Activated gamma-delta T cell treated with anti-CD3 and anti-CD28 coated beads, Interleukin-2, amount 50 U/mL, for 16 hours (primary cell): Measurements from ENCODE around the gene IFITM10.
A peak's percentile ranks its signal among the peaks of the same experiment; 100 is the strongest.
"Not testable (repeated sequence)": the region's sequence is repeated elsewhere in the genome, so short reads cannot be mapped to it uniquely, and the experiment has no call there.

ENCODE experiments used
- DNase-seq: peaks from one replicate; pipeline ENCODE4 v3.0.0-alpha.2; 2020; ENCODE audit warnings: low read depth

The IFITM10 gene

DNA sequence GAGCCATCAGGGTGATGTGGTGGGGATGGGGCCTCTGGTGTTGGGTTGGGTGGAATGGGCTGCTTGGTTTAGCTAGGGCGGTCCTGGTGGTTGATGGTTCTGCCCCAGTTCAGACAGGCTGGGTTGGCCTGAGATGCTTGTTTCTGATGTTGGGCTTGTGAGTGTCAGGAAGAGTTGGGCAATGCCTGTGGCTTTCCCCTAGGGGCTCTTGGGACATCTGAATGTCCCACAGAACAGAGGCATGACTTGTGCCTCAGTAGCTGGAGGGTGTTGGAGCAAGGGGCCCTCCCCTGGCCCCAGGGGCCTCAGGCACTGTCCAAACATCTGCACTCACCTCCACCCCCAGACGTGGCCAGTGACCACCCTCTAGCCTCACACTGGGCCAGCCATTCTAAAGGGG, 27.3 kb upstream of the IFITM10 start:
- DNase-seq = no peak

DNA sequence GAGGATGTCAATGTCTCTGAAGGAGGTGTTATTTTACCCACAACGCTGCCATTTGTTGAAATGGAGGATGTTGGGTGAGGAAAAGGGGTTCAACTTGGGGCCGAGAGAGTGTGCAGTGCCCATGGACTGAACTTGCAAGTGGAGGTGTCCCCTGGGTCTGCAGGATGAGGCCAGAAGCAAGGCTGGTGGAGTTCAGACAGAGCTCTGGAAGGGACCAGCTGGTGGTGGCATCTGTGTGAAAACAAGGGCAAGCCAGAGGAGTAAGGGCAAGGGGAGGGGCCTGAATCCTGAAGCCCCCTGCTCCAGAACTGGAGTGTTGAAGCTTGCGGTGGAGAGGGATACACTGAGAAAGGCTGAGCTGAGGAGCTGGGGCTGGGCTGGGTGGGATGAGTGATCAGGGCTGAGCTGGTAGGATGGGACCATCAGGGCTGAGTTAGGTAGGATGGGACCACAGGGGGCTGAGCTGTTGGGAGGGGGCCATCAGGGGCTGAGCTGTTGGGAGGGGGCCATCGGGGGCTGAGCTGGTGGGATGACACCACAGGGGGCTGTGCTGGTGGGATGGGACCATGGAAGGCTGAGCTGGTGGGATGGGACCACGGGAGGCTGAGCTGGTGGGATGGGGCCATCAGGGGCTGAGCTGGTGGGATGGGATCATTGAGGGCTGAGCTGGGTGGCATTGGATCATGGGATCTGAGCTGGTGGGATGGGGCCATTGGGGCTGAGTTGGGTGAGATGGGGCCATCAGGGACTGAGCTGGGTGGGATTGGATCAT, 26.7 kb upstream of the IFITM10 start:
- DNase-seq = no peak

DNA sequence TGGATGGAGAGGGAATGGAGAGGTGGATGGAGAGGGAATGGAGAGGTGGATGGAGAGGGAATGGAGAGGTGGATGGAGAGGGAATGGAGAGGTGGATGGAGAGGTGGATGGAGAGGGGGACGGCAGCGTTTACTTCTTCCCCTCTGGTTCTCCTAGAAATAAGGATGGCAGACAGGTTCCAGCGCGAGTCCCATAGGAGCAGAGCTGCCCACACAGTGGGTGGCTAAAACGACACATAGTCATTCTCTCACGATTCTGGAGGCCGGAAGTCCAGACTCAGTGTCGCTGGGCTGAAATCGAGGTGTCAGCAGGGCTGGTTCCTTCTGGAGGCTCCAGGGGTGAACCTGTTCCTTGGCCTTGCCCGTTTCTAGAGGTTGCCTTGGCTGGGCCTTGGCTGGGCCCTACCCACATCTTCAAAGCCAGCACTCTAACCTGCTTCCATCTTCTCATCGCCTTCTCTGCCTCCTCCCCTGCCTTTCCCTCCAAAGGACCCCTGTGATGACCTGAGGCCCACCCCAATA, 26.0 kb upstream of the IFITM10 start:
- no peak for DNase-seq

DNA sequence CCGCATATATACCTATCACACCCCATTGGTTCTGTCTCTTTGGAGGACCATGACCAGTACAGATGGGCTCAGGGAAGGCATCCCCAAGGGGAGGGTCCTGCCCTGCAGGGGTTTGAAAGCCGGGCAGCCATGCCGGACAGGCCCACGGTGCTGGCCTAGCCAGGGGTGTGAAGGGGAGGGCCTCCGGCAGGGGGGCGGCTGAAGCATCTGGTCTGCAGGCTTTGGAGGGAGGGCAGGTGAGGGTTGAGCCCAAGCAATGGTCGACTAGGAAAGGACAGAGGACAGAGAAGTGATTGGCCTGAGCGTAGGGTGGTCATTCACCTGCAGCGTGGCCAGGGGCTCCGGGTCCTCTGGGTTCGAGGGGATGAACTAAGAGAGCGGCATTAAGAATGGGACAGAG, 24.5 kb upstream of the IFITM10 start:
- no peak for DNase-seq

DNA sequence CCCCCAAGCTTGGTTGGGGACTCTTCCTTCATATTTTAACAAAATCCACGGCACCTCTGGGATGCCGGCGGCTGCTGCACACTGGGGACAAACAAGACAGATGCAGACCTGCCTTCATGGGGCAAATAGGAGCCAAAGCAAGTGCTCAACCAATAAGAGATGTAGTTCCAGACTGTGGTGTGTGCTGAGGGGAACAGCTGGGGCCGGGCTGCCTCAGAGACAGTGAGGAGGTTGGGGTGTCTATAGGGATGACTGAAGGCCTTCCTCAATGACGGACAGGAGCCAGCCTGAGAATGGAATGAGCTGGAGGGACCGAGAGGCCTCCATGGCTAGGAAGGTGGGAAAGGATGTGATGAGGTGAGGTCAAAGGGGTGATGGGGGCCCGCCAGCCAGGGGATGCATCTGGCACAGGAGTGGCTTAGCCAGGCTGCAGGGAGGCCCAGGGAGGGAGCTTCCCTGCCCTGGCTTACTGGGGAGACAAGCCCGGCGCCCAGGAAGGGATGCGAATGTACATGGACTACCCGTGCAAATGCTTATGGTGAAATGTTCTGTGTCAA, 23.7 kb upstream of the IFITM10 start:
- DNase-seq = no peak

DNA sequence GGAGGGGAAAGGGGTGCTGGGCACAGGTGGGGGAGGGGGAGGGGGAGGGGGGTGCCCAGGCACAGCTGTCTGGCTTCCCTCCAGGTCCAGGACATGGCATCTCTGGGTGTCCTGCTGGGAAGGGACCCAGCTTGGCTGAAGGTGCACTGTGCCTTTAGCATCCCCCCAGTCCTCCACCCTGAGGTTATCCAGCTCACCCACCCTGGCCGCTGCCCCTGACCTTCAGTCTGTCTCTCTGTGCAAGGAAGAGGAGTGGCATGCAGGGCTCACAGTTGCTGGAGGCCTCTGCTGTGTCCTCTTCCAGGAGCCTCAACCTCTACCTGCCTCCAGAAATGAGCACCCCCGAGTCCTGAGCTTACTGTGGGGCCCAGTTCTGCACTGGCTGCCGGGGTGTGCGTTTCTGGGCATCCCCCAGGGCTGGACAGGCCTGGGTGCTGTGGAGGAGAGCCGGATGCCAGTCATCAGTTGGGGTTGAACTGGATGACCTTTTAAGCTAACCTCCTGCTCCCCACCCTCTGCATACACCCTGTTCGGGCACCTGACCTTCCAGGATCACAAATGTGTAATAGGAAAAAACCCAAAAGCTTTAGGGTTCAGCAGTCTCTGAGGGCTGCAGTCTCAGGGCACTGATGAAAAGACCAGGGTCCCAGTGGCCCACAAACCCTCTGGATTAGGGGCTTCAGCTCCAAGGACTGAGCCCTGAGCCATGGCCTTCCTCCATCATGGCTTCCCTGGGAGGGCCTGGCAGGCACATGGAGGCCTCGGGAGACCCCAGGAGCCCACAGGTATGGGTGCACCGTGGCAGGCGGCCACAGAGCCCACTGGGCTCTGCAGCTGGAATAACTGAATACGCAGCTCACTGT, 23.0 kb upstream of the IFITM10 start:
- no peak for DNase-seq

DNA sequence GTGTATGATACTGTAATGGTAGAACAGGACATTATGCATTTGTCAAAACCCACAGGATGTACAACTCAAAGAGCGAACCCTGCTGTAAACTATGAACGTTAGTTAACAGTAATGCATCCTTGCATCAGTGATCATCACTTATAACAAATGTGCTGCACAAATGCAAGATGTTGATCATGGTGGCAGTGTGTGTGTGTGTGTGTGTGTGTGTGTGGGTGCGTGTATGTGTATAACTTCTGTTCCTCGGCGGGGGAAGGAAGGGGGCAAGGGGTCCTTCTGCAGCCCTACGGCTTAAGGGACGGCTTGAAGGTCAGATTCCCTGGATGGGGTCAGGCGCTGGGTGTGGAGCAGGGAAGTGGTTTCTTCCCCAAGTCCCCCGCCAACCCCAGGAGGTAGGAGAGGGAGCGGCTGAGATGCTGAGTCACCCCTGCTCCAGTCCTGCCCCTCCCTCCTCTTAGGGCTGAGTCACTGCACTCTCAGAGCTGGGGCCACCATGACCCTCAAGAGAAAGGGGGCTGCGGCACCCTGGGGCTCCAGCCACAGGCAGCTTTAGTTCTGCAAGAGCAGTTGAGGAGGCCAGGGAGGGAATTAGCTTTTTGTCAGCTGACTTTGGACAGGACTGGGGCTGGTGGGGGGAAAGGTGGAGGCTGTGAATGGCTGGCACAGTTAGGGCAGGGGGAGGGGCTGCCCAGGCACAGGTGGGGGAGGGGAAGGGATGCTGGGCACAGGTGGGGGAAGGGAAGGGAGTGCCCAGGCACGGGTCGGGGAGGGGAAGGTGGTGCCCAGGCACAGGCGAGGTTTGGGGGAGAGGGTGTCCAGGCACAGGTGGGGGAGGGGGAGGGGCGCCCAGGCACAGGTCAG, 22.1 kb upstream of the IFITM10 start:
- DNase-seq = peak; percentile 50

DNA sequence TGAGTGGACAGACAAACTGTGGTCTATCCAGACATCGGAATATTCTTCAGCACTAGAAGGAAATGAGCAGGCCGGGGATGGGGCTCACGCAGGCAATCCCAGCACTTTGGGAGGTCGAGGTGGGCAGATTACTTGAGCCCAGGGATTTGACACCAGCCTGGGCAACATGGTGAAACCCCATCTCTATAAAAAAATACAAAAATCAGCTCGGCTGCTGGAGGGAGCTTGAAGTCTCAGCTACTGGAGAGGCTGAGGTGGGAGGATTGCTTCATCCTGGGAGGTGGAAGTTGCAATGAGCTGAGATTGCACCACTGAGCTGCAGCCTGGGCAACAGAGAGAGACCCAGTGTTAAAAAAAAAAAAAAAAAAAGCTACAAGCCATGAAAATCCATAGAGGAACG, 21.3 kb upstream of the IFITM10 start:
- DNase-seq = no peak

DNA sequence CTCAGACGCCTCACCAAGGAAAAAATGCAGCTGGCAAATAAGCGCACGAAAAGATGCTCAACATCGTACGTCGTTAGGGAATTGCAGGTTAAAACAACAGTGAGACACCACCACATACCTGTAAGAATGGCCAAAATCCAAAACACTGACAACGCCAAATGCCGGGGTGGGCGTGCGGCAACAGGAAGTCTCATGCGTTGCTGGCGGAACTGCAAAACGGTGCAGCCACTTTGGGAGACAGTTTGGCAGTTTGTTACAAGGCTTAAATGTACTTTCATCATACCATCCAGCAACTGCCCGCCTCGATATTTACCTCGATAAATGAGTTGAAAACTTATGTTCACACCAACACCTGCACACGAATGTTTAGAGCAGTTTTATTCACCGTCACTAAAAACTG, 20.9 kb upstream of the IFITM10 start:
- DNase-seq = no peak

DNA sequence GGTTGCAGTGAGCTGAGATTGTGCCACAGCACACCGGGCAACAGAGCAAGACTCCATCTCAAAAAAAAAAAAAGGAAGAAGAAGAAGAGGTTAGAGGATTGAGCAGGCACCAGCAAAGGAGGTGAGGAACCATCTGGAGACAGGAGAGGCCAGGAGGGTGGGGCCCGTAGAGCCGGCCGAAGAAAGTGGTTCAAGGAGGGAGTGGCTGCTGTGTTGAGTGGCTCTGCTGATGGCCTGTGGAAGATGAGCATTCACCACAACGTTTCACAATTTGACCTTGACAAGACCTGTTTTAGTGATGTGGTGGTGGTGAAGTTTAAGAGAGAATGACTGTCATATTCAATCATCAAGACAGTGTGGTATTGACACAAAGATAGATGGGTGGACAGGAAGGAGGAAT, 20.1 kb upstream of the IFITM10 start:
- DNase-seq = no peak

DNA sequence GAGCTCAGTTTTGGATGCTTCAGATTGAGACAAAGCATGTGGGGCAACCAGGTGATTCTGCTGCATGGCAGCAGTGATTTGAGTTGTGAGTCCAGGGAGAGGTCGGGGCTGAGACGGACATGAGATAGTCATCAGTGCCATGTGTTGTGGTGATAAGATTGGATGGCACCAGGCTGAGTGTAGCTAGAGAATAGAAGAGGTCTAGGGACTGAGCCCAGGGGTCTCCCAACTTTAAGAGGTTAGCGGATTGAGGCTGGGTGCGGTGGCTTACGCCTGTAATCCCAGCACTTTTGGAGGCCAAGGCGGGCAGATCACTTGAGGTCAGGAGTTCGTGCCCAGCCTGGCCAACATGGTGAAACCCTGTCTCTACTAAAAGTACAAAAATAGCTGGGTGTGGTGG, 19.7 kb upstream of the IFITM10 start:
- no peak for DNase-seq

DNA sequence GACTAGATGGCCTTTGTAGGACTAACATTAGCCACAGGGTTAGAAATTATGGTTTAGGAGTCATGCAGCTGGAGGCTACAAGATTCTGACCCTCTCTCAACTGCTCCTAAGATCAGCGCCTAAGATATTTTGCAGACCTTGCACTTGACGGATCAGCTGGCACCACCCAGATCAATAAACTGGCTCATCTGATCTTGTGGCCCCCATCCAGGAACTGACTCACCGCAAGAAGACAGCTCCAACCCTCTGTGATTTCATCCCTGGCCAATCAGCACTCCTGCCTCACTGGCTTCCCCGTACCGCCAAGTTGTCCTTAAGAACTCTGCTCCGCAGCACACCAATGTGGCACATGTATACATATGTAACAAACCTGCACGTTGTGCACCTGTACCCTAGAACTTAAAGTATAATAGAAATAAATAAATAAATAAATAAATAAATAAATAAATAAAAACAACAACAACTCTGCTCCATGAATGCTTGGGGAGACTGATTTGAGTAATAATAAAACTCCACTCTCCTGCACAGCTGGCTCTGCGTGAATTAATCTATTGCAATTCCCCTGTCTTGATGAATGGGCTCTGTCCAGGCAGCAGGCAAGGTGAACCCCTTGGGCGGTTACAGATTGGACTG, 19.0 kb upstream of the IFITM10 start:
- DNase-seq = not testable (repeated sequence)

DNA sequence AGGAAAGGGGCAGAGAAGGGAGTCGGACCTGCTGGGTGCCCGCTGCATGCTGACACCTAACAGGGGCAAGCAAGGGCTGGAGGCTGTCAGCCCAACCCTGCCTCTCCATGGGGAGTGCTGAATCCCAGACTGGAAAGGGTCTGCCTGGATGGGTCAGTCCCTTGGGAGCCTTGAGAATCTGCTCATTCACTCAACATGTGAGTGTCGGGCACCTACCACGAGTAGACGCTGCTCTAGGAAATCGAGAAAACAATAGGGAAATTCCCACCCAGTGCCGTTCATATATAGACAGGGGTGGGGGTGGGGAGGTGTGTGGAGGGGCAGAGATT, 17.7 kb upstream of the IFITM10 start:
- DNase-seq = no peak

DNA sequence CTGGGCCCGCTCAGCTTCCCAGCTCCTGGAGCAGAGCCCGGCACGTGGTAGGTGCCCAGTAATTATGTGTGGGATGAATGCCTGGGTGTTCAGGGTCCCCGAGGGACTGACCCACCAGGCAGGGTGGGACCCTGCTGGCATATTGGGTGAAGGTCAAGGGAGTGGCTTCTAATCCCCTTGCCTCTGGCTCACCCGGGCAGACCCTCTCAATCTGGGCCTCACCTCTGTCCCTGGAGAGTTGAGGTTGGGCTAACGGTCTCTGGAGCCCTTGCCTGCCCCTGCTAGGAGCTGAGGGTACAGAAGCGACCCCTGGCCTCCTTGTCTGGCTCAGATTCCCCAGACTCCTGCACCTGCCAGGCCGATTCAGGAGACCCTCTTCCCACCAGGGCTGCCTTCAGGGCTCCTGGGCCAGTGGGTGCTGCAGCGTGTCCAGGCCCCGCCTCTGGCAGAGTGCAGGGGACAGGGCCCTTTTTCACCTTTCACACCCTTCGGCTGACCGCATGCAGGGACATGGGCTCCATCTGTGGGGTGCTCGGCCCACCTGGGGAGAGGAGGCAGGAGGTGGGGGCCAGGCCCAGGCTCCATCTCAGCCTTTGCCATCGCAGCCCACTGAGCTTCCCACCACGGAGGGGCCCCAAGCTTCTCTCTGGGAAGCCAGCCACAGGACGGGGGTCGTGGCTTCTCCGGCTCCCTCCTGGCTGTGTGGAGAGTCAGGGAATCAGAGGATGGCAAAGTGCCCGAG, 17.2 kb upstream of the IFITM10 start:
- no peak for DNase-seq

DNA sequence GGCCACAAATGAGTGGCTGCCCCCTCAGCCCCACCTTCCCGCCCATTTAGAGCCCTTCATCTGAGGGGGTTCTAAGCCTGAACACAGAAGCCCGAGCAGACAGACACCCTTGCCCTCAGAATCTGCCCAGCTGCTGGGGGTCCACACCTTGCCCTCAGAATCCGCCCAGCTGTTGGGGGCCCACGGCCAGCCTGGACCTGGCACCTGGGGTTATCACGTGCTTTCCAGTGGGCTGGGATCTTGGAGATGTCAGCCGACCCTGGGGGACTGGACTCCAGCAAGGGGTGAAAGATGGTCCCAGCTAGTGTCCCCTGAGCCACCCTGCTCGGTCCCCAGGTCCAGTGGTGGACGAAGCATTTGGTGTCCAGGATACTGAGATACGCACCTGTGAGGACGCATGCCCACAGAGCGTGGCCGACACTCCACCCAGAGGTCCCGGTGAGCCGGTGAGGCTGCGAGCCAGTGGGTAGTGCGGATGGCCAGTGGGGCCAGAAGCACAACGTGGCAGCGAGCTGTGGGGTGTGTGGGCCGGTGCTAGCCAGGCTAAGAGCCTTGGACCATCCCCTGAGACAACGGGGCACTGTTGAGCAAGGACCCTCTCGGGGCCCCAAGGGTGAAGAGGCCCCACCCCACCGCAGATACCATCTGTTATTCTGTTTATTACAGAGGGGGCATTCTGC, 16.5 kb upstream of the IFITM10 start:
- DNase-seq = no peak

DNA sequence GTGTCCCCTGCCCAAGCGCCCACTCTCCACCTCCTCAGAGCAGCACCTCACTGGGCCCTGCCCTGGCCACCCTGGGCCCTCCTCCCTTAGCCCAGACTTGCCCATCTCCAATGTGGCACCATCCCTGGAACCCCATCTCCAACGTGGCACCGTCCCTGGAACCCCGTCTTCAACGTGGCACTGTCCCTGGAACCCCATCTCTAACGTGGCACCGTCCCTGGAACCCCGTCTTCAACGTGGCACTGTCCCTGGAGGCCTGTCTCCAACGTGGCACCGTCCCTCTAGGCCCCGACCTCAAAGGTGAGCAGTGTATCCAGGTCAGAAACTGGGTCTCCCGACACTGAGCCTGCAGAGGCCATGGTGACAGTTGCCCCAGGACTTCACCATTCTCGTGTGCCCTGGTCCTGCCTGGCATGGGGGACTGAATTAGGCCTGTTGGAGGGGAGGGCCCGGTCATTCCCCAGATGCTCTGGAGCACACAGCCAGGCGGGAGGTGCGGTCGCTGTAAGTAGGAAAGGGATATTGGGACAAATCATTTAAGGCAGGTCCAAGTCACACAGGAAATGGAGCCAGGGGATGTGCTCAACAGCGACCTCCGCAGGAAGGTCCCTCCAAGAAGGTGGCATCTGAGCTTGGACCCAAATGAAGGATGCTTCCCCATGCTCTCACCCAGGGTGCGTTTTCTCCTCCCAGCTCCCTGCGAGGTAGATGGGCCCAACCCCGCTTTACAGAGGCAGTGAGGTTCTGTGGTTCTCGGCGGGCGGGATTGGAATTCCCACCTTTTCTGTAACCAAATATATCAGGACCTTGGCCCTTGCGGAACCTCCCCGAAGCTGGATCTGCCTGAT, 15.7 kb upstream of the IFITM10 start:
- DNase-seq = no peak

DNA sequence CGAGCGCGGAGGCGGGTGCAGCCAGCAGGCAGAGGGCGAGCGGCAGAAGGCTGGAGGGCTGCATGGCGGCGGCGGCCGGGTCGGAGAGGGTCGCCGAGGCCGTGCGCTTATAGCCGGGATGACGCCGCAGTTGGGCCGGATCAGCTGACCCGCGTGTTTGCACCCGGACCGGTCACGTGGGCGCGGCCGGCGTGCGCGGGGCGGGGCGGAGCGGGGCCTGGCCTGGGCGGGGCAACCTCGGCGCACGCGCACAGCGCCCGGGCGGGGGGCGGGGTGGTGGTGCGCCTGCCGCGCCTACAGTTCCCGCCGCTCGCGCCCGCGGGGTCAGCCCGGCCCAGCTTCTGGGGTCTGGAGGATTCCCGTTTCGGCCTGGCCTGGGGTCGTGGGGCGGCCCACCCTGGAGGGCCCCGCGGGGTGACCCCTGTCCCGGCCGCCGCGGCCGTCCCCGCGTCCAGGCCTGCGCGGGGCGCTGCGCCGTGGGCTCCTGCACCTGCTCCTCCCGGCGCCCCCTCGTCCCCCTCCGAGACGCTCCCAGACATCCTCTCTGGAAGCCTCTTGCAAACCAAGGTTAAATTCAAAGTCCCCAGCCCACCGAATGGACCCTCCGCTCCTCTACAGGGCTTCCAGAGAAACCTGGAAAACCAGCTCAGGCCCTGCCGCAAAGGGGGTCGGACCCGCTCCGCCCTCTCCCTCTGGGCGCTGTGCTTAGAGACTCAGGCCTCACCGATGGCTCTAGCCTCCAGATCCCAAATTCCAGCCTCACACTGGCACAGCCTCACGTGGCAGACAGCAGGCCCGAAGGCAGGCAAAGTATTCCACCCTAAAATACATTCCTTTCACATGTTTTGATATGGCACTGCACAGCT, 13.6 kb upstream of the IFITM10 start, which contains the start of gene CTSD:
Gene CTSD (minus strand): TSS at position 132 of the 866 bp plus-strand sequence. CDS start 68 bp downstream, at position 64.
- DNase-seq = peak; percentile 76

DNA sequence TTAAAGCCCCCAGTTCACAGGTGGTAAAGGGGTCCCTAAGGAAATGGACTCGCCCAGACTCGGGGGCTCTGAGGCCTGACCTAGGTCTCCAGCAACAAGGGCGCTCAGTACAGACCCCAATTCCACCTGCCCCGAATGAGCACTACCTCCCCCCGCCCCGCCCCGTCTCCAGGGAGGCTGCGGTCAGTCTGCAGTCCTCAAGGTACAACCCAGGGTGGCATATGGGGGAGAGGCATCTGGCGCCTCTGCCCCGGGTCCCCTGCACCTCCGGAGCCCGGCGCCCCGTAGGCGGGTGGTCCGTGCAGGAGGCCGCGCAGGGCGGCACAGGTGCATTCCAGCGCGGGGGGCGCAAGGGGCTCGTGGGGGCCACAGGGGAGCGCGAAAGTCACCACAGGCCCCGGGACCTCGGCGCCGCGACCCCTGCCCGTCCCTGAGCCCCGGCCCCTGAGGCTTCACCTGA, 13.0 kb upstream of the IFITM10 start:
- DNase-seq = no peak
